Mesendoderm (in vitro differentiated cells): ENCODE data around the gene ZBTB40.

Source experiments
- DNase-seq: peaks from one replicate; pipeline ENCODE4 v3.0.0; 2013
- H2AK5ac ChIP-seq: 2 replicates; pipeline ENCODE4 v1.6.1; 2013; ENCODE audit warnings: low read length, inconsistent platforms
- H2BK120ac ChIP-seq: 2 replicates; pipeline ENCODE4 v1.6.1; 2013; ENCODE audit warnings: low read depth, mild to moderate bottlenecking, low read length, moderate library complexity, mixed read lengths
- H2BK15ac ChIP-seq: replicated peaks from 2 replicates; pipeline ENCODE4 v1.6.1; 2013; ENCODE audit warnings: low read depth, mild to moderate bottlenecking, moderate library complexity
- H2BK5ac ChIP-seq: 2 replicates; pipeline ENCODE4 v1.6.1; 2013; ENCODE audit warnings: low read length, inconsistent platforms
- H3K18ac ChIP-seq: 2 replicates; pipeline ENCODE4 v1.6.1; 2013; ENCODE audit warnings: mild to moderate bottlenecking, low read length, mixed read lengths
- H3K23ac ChIP-seq: one replicate; pipeline ENCODE4 v1.6.1; 2013; ENCODE audit warnings: low read length
- H3K27ac ChIP-seq: 2 replicates; pipeline ENCODE4 v1.5.1; 2013; ENCODE audit warnings: low read depth, mild to moderate bottlenecking, inconsistent platforms, low read length, moderate library complexity
- H3K27me3 ChIP-seq: 2 replicates; pipeline ENCODE4 v1.6.1; 2013; ENCODE audit warnings: low read length, control low read depth, mild to moderate bottlenecking, inconsistent platforms; ENCODE audit not compliant: insufficient read depth, poor library complexity
- H3K36me3 ChIP-seq: 2 replicates; pipeline ENCODE4 v1.6.1; 2013; ENCODE audit warnings: low read length, inconsistent platforms; ENCODE audit not compliant: control insufficient read depth, insufficient read depth
- H3K4ac ChIP-seq: one replicate; pipeline ENCODE4 v1.6.1; 2013; ENCODE audit warnings: low read depth, mild to moderate bottlenecking, low read length, moderate library complexity
- H3K4me1 ChIP-seq: 2 replicates; pipeline ENCODE4 v1.6.1; 2013; ENCODE audit warnings: low read depth, low read length, inconsistent platforms; ENCODE audit not compliant: control insufficient read depth
- H3K4me2 ChIP-seq: 2 replicates; pipeline ENCODE4 v1.6.1; 2013; ENCODE audit warnings: low read length
- H3K4me3 ChIP-seq: 2 replicates; pipeline ENCODE4 v1.5.1; 2013; ENCODE audit warnings: mild to moderate bottlenecking, low read length
- H3K56ac ChIP-seq: one replicate; pipeline ENCODE4 v1.6.1; 2013; ENCODE audit warnings: low read length
- H3K79me1 ChIP-seq: 2 replicates; pipeline ENCODE4 v1.6.1; 2013; ENCODE audit warnings: low read length, inconsistent platforms
- H3K79me2 ChIP-seq: 2 replicates; pipeline ENCODE4 v1.6.1; 2013; ENCODE audit warnings: mild to moderate bottlenecking, low read length; ENCODE audit not compliant: control insufficient read depth, insufficient read depth
- H3K9ac ChIP-seq: 2 replicates; pipeline ENCODE4 v1.6.1; 2013; ENCODE audit warnings: low read length, inconsistent platforms
- H4K5ac ChIP-seq: one replicate; pipeline ENCODE4 v1.6.1; 2013; ENCODE audit warnings: low read length
- H4K8ac ChIP-seq: one replicate; pipeline ENCODE4 v1.6.1; 2013; ENCODE audit warnings: low read depth, mild to moderate bottlenecking, control low read depth, low read length, moderate library complexity
- WGBS: extraction: QIAGEN DNeasy Blood & Tissue Kit; methylation state at CpG from one replicate; pipeline ENCODE4 v1.1.7; 2013; ENCODE audit warnings: low lambda C conversion rate, missing lambda C conversion rate; ENCODE audit not compliant: insufficient coverage; ENCODE audit errors: extremely low coverage; 5-methylcytosine and 5-hydroxymethylcytosine counted together

Gene ZBTB40

GRCh38 chr1:22447621-22448111 lies 4.0 kb upstream of the ZBTB40 start:
- H3K9ac ChIP-seq, result peak overlapping the region; percentile 9
- no peak overlapping the region for H2BK5ac ChIP-seq
- no peak overlapping the region for H2BK15ac ChIP-seq
- no peak overlapping the region for H4K5ac ChIP-seq
- DNase-seq, result peak; percentile 50
- H3K4me2 ChIP-seq, result no peak overlapping the region
- no peaks in the 10 kb centered on the region for H3K79me1 ChIP-seq
- H3K23ac ChIP-seq, result no peak overlapping the region
- peaks cover 3% of the 10 kb centered on the region for H3K4me1 ChIP-seq
- WGBS, result no CpG with 5 or more reads among the region's 6 CpGs
- no peak overlapping the region for H4K8ac ChIP-seq
- H3K36me3 ChIP-seq, result no peaks in the 10 kb centered on the region
- no peak overlapping the region for H3K4me3 ChIP-seq
- peak overlapping the region; percentile 24 for H3K18ac ChIP-seq
- H3K56ac ChIP-seq, result peak overlapping the region; percentile 43
- peak overlapping the region; percentile 60 for H3K4ac ChIP-seq
- peak overlapping the region; percentile 4 for H2AK5ac ChIP-seq
- H3K79me2 ChIP-seq, result no peaks in the 10 kb centered on the region
- peak overlapping the region; percentile 10 for H2BK120ac ChIP-seq
- H3K27me3 ChIP-seq, result no peaks in the 10 kb centered on the region
- no peak overlapping the region for H3K27ac ChIP-seq

GRCh38 chr1:22449636-22450035 lies 2.0 kb upstream of the ZBTB40 start:
- H2BK15ac ChIP-seq, result no peak overlapping the region
- no peak for DNase-seq
- no peak overlapping the region for H2BK5ac ChIP-seq
- H3K23ac ChIP-seq, result no peak overlapping the region
- H2AK5ac ChIP-seq, result no peak overlapping the region
- no peak overlapping the region for H3K18ac ChIP-seq
- no peak overlapping the region for H3K56ac ChIP-seq
- no CpG with 5 or more reads among the region's 7 CpGs for WGBS
- no peak overlapping the region for H3K4me2 ChIP-seq
- no peak overlapping the region for H4K8ac ChIP-seq
- H4K5ac ChIP-seq, result no peak overlapping the region
- no peak overlapping the region for H3K9ac ChIP-seq
- H3K4me1 ChIP-seq, result peaks cover 2% of the 10 kb centered on the region
- H3K36me3 ChIP-seq, result no peaks in the 10 kb centered on the region
- no peaks in the 10 kb centered on the region for H3K27me3 ChIP-seq
- H2BK120ac ChIP-seq, result no peak overlapping the region
- no peak overlapping the region for H3K4ac ChIP-seq
- H3K79me1 ChIP-seq, result peaks cover 2% of the 10 kb centered on the region
- H3K4me3 ChIP-seq, result no peak overlapping the region
- no peak overlapping the region for H3K27ac ChIP-seq
- H3K79me2 ChIP-seq, result peaks cover 4% of the 10 kb centered on the region

- no peak overlapping the region for H3K9ac ChIP-seq
- H3K23ac ChIP-seq, result no peak overlapping the region
- H3K27me3 ChIP-seq, result no peaks in the 10 kb centered on the region
- H4K5ac ChIP-seq, result no peak overlapping the region
- H3K27ac ChIP-seq, result no peak overlapping the region
- no peak overlapping the region for H2BK5ac ChIP-seq
- H3K18ac ChIP-seq, result no peak overlapping the region
- peak overlapping the region; percentile 26 for H3K56ac ChIP-seq
- no CpG with 5 or more reads among the region's 12 CpGs for WGBS
- peak overlapping the region; percentile 27 for H2AK5ac ChIP-seq
- H2BK120ac ChIP-seq, result no peak overlapping the region
- H3K36me3 ChIP-seq, result no peaks in the 10 kb centered on the region
- no peak overlapping the region for H3K4me2 ChIP-seq
- H4K8ac ChIP-seq, result peak overlapping the region; percentile 87
- H3K4me3 ChIP-seq, result no peak overlapping the region
- DNase-seq, result no peak
- no peak overlapping the region for H3K4ac ChIP-seq
- H3K79me1 ChIP-seq, result peaks cover 2% of the 10 kb centered on the region
- no peak overlapping the region for H2BK15ac ChIP-seq
- H3K4me1 ChIP-seq, result peaks cover 2% of the 10 kb centered on the region
- H3K79me2 ChIP-seq, result peaks cover 4% of the 10 kb centered on the region
Observed at GRCh38 chr1:22450351-22451021, 1.2 kb upstream of the ZBTB40 start.

GRCh38 chr1:22452481-22452957 lies 868 bp downstream of the ZBTB40 start:
- Histone ChIP-seq H4K8ac (no peak overlapping the region), H3K56ac (peak overlapping the region; percentile 91), H3K27me3 (no peaks in the 10 kb centered on the region), H3K18ac (peak overlapping the region; percentile 70), H3K4me2 (peak overlapping the region; percentile 77), H3K27ac (peak overlapping the region; percentile 68), H3K4me3 (peak overlapping the region; percentile 55), H3K4me1 (peaks cover 2% of the 10 kb centered on the region), H2BK120ac (no peak overlapping the region), H2AK5ac (no peak overlapping the region), H3K4ac (no peak overlapping the region), H3K79me1 (peaks cover 2% of the 10 kb centered on the region), H2BK15ac (no peak overlapping the region), H3K79me2 (peaks cover 4% of the 10 kb centered on the region), H3K9ac (peak overlapping the region; percentile 77), H3K36me3 (no peaks in the 10 kb centered on the region), H3K23ac (peak overlapping the region; percentile 73), H2BK5ac (peak overlapping the region; percentile 58), H4K5ac (peak overlapping the region; percentile 41)
- no peak for DNase-seq
- no CpG with 5 or more reads among the region's 12 CpGs for WGBS

GRCh38 chr1:22453181-22453580 lies 1.5 kb downstream of the ZBTB40 start:
- H3K27ac ChIP-seq, result no peak overlapping the region
- H2BK120ac ChIP-seq, result no peak overlapping the region
- H3K79me2 ChIP-seq, result peaks cover 7% of the 10 kb centered on the region
- H2BK5ac ChIP-seq, result no peak overlapping the region
- no peak overlapping the region for H3K4me3 ChIP-seq
- H3K36me3 ChIP-seq, result no peaks in the 10 kb centered on the region
- H3K4me2 ChIP-seq, result no peak overlapping the region
- H3K4me1 ChIP-seq, result no peaks in the 10 kb centered on the region
- H2BK15ac ChIP-seq, result peak overlapping the region; percentile 37
- H4K5ac ChIP-seq, result no peak overlapping the region
- H3K23ac ChIP-seq, result no peak overlapping the region
- no peaks in the 10 kb centered on the region for H3K27me3 ChIP-seq
- no peak overlapping the region for H3K18ac ChIP-seq
- no peak overlapping the region for H3K4ac ChIP-seq
- no peak overlapping the region for H3K9ac ChIP-seq
- H2AK5ac ChIP-seq, result no peak overlapping the region
- no peak overlapping the region for H3K56ac ChIP-seq
- H4K8ac ChIP-seq, result no peak overlapping the region
- no peak for DNase-seq
- no CpG with 5 or more reads among the region's 2 CpGs for WGBS
- peaks cover 4% of the 10 kb centered on the region for H3K79me1 ChIP-seq
